Measurements from ENCODE around the gene PDE11A. TPM values are rescaled to one million over a fixed set of nuclear protein-coding genes. Genes with fewer than 3 reads are reported as not detected.
"Not testable (repeated sequence)": the region's sequence is repeated elsewhere in the genome, so short reads cannot be mapped to it uniquely, and the experiment has no call there.

PDE11A gene
- total and polyA plus RNA-seq, 4 donors = 0.11 to 1.3 (median 0.25) TPM; not detected in 1

- Histone ChIP-seq H3K27me3 (ENCODE audit: control insufficient read depth in 3 of 3, insufficient read depth in 3 of 3, low read length in 2 of 3) (no peaks in the 10 kb centered on the region), H3K4me3 (no peak overlapping the region), H3K9me3 (ENCODE audit: control insufficient read depth in 4 of 4, insufficient read depth in 3 of 4, low read length in 3 of 4) (no peaks in the 10 kb centered on the region), H3K9ac (ENCODE audit: insufficient read depth in 1 of 2, low read length in 2 of 2) (no peak overlapping the region), H3K27ac (ENCODE audit: low read depth in 1 of 2, low read length in 1 of 2) (no peak overlapping the region), H3K4me1 (ENCODE audit: control insufficient read depth in 5 of 5, insufficient read depth in 5 of 5, low read length in 5 of 5) (no peaks in the 10 kb centered on the region), H3K36me3 (ENCODE audit: control insufficient read depth in 4 of 4, insufficient read depth in 4 of 4, low read length in 4 of 4) (no peaks in the 10 kb centered on the region)
- no peak for ATAC-seq (ENCODE audit: insufficient read depth, low FRiP score)
- no peak for TF ChIP-seq CTCF (IDR thresholded peaks at IDR 0.05; ENCODE audit: control extremely low read depth, extremely low read depth)
- 85 to 87% methylated on average over 2 of the region's 2 CpGs for WGBS, 2 donors
- no peak for DNase-seq
Observed at GRCh38 chr2:178047391-178047790, 25.2 kb downstream of the PDE11A start.

GRCh38 chr2:178044836-178045235 is 27.7 kb downstream of the PDE11A start:
- H3K4me3 ChIP-seq = no peak overlapping the region
- ATAC-seq (ENCODE audit: insufficient read depth, low FRiP score) (no peak), DNase-seq (no peak)
- H3K9ac ChIP-seq (ENCODE audit: insufficient read depth in 1 of 2, low read length in 2 of 2) = no peak overlapping the region
- H3K36me3 ChIP-seq (ENCODE audit: control insufficient read depth in 4 of 4, insufficient read depth in 4 of 4, low read length in 4 of 4) = no peaks in the 10 kb centered on the region
- H3K27ac ChIP-seq (ENCODE audit: low read depth in 1 of 2, low read length in 1 of 2) = no peak overlapping the region
- TF ChIP-seq CTCF (IDR thresholded peaks at IDR 0.05; ENCODE audit: control extremely low read depth, extremely low read depth) = no peak
- WGBS, 2 donors = 87 to 95% methylated on average over 1 of the region's 1 CpG
- H3K4me1 ChIP-seq (ENCODE audit: control insufficient read depth in 5 of 5, insufficient read depth in 5 of 5, low read length in 5 of 5) = no peaks in the 10 kb centered on the region
- H3K27me3 ChIP-seq (ENCODE audit: control insufficient read depth in 3 of 3, insufficient read depth in 3 of 3, low read length in 2 of 3) = no peaks in the 10 kb centered on the region
- H3K9me3 ChIP-seq (ENCODE audit: control insufficient read depth in 4 of 4, insufficient read depth in 3 of 4, low read length in 3 of 4) = no peaks in the 10 kb centered on the region

GRCh38 chr2:178043266-178043665 is 29.3 kb downstream of the PDE11A start:
- Histone ChIP-seq H3K27me3 (ENCODE audit: control insufficient read depth in 3 of 3, insufficient read depth in 3 of 3, low read length in 2 of 3) (no peaks in the 10 kb centered on the region), H3K9ac (ENCODE audit: insufficient read depth in 1 of 2, low read length in 2 of 2) (no peak overlapping the region), H3K27ac (ENCODE audit: low read depth in 1 of 2, low read length in 1 of 2) (no peak overlapping the region), H3K9me3 (ENCODE audit: control insufficient read depth in 4 of 4, insufficient read depth in 3 of 4, low read length in 3 of 4) (no peaks in the 10 kb centered on the region), H3K4me3 (no peak overlapping the region), H3K4me1 (ENCODE audit: control insufficient read depth in 5 of 5, insufficient read depth in 5 of 5, low read length in 5 of 5) (no peaks in the 10 kb centered on the region), H3K36me3 (ENCODE audit: control insufficient read depth in 4 of 4, insufficient read depth in 4 of 4, low read length in 4 of 4) (no peaks in the 10 kb centered on the region)
- TF ChIP-seq CTCF (IDR thresholded peaks at IDR 0.05; ENCODE audit: control extremely low read depth, extremely low read depth) = no peak
- no peak for DNase-seq
- WGBS, 2 donors = 92 to 100% methylated on average over 1 of the region's 1 CpG
- no peak for ATAC-seq (ENCODE audit: insufficient read depth, low FRiP score)

GRCh38 chr2:178033583-178033982 is 39.0 kb downstream of the PDE11A start:
- DNase-seq; H3K27me3 ChIP-seq (ENCODE audit: control insufficient read depth in 3 of 3, insufficient read depth in 3 of 3, low read length in 2 of 3); H3K27ac ChIP-seq (ENCODE audit: low read depth in 1 of 2, low read length in 1 of 2); ATAC-seq (ENCODE audit: insufficient read depth, low FRiP score); H3K4me1 ChIP-seq (ENCODE audit: control insufficient read depth in 5 of 5, insufficient read depth in 5 of 5, low read length in 5 of 5); H3K9me3 ChIP-seq (ENCODE audit: control insufficient read depth in 4 of 4, insufficient read depth in 3 of 4, low read length in 3 of 4); H3K36me3 ChIP-seq (ENCODE audit: control insufficient read depth in 4 of 4, insufficient read depth in 4 of 4, low read length in 4 of 4); H3K9ac ChIP-seq (ENCODE audit: insufficient read depth in 1 of 2, low read length in 2 of 2); H3K4me3 ChIP-seq: not testable (repeated sequence)

Measured in lung (tissue), 12 donors.